HFF-Myc (cell line): Measurements from ENCODE around the gene UBAC2.

Experiments used
- DNase-seq: peaks from one replicate; pipeline ENCODE4 v3.0.0-alpha.2; 2011; ENCODE audit warnings: low read depth; ENCODE audit errors: extremely low read depth
- H3K4me3 ChIP-seq: replicated peaks from 2 replicates; pipeline ENCODE4 v1.5.1; 2011; ENCODE audit warnings: low read depth, mild to moderate bottlenecking, control low read depth, low read length
- TF ChIP-seq, protein P1 (sequence below): IDR thresholded peaks from 2 replicates; pipeline ENCODE4 v1.5.1; 2012; ENCODE audit warnings: mild to moderate bottlenecking, low read depth, low read length, control low read depth; ENCODE audit errors: missing control alignments

The UBAC2 gene

DNA sequence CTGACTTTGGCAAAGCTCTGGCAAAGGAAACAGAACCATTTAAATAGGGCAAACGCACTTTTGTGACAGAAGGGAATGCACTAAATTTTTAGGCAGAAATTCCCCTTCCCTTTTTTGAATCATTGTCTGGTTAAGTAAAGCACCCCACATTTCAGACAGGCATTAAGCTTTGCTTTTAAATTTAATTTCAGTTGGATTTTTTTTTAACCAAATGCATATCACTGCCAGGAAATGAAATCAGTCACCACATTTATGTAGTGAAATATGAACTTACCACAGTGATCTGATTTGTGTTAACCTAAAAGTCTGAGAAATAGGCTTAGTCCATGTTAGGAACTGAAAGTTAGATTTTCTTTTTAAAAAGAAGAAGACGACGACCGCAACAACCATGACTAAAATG lies 95.7 kb downstream of the UBAC2 start:
- H3K4me3 ChIP-seq = no peak overlapping the region
- DNase-seq = no peak
- TF ChIP-seq, protein P1, sequence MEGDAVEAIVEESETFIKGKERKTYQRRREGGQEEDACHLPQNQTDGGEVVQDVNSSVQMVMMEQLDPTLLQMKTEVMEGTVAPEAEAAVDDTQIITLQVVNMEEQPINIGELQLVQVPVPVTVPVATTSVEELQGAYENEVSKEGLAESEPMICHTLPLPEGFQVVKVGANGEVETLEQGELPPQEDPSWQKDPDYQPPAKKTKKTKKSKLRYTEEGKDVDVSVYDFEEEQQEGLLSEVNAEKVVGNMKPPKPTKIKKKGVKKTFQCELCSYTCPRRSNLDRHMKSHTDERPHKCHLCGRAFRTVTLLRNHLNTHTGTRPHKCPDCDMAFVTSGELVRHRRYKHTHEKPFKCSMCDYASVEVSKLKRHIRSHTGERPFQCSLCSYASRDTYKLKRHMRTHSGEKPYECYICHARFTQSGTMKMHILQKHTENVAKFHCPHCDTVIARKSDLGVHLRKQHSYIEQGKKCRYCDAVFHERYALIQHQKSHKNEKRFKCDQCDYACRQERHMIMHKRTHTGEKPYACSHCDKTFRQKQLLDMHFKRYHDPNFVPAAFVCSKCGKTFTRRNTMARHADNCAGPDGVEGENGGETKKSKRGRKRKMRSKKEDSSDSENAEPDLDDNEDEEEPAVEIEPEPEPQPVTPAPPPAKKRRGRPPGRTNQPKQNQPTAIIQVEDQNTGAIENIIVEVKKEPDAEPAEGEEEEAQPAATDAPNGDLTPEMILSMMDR = no peak

DNA sequence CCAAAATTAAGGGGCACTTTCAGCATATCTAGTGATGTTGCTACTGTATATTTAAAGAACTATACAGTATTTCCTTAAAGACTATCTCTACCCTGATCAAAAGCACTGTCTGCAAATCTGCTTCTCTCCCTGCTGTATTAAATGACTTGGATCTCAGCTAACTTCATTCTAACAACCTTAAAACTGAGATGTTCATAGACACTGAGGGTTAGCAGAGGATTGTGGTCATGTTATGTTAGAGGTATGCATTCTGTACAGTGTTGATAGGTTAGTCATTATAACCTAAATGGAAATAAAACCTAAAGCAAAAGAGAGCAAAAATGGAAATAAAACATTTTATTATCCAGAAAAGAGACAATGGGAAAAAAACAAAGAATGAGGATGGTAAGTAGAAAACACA lies 96.7 kb downstream of the UBAC2 start:
- no peak overlapping the region for H3K4me3 ChIP-seq
- DNase-seq = no peak
- TF ChIP-seq, protein P1 = no peak

DNA sequence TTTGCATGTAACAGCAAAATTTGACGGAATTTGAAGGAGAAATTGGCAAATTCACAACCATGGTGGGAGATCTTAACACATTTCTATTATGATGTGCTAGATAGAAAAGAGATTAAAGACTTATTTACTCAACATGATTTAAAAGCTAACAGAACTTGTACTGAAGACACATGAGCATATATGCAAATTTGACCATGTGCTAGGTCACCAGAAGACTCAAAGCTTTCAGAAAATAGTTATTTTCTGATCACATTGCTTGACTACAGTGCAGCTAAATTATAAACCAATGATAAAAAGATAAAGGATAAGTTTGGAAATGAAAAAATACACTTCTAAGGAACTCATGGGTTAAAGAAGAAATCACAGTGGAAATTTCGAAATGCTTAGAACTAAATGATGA lies 97.4 kb downstream of the UBAC2 start:
- H3K4me3 ChIP-seq = no peak overlapping the region
- TF ChIP-seq, protein P1 = no peak
- no peak for DNase-seq

DNA sequence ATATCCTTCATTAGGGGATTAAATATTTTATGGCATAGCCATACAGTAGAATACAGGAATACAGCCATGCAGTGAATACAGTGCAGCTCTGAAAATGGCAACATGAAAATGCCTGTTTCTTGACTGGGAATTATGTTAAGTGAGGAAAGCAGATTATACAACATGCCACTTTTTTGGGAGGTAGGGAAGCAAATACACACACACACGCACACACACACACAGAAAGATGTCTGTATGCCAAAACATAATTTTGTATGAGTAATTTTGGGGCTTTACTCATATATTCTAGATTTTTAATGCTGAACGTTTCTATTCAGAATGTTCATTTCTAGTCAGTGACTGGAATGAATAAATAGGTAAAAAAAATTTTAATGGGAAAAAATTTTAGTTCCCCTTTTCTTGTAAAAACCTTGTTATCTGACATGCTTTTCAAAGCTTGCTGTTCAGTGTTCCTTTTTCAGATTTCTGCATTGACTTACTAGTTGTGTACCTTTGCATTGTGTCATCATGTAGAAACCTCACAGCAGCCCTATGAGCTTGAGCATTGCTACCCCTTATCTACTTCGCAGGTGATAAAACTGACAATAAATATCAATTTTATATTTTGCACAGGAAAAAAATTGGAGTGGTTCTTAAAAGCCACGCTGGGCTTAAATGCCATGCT lies 98.7 kb downstream of the UBAC2 start:
- TF ChIP-seq, protein P1 = no peak

GRCh38 chr13:99299920-99300341 lies 99.3 kb downstream of the UBAC2 start:
- no peak for DNase-seq
- TF ChIP-seq, protein P1 = no peak
- H3K4me3 ChIP-seq = no peak overlapping the region

More for the DNA sequence above, 98.7 kb downstream of the UBAC2 start:
- DNase-seq = no peak
- no peak overlapping the region for H3K4me3 ChIP-seq

DNA sequence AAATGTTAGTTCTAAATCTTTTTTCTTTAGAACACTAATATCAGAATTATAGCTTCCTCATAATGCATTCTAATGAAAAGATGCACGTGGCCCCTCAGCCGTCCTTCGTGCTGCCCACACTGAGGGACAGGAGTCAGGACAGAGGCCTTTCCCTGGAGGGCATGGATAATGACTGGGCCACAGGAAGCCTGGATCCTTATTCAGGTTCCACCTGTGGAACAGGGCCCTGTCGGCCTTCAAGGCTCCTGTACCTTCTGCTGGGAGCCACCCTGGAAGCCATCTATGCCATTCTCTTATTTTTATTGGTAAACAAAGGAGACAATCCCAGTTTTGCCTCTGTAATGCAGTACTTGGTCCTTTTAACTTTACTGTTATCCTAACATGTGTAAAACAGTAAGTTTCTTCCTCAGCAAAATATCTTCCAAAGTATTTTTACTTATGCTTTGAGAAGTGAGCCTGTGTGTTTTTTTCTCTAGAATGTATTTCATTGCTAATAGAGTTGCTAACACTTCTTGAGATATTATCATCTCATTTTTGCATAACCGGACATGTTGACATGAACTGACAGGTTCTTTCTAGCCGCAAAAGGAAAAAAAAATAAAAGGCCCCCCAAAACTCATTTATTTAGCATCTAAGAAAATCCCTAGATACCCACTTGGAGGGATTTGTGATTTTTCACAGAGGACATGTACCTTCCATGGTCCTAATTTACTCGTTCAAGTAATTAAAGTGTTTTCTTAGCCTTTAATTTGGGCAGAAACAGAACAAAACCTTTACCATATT lies 100.6 kb downstream of the UBAC2 start:
- no peak for DNase-seq
- H3K4me3 ChIP-seq = no peak overlapping the region
- TF ChIP-seq, protein P1 = no peak
